ENCODE results near the gene CTNND2.

GRCh38 chr5:11733185-11733839 lies 170.9 kb downstream of the CTNND2 start:
- no peak for TF ChIP-seq MAX (IDR thresholded peaks at IDR 0.05)
- no peak for TF ChIP-seq REST (IDR thresholded peaks at IDR 0.05)
